CD4-positive, alpha-beta T cell treated with Interleukin-10 for 1 hour (primary cell): ENCODE data around the gene INPP4B.
"Not testable (repeated sequence)": the region's sequence is repeated elsewhere in the genome, so short reads cannot be mapped to it uniquely, and the experiment has no call there.

ENCODE experiments used
- DNase-seq: peaks from one replicate; pipeline ENCODE4 v3.0.0-alpha.2; 2020

INPP4B gene

DNA sequence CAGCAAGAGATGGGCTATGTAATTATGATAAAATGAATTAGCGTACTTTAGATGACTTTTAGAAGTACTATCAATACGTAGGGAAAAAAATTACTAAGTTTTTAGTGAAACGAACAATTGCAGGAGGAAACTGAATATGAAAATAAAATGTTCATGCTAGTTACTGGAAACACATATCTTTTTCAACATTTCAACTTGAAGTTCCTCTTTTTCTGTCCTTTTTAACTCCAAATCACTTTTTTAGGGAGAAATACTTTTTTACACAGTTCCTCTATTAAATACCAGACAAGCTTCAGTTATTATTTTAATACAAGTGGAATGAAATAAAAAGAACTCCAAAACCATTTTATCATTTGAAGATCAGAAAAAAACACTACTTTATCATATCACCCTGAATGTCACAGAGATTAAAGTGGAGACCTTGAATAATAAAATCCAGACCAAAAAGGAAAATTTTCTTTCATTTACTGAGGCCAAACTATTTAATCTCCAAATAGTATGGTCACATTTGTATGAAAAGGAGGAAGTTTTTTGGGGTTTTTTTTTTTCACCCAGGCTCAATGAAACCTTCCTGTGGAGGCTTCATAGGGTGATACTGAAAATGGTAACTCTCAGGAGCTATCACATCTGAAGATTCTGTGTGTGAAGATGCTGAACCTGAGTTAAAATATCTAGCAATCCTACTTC, 306.2 kb downstream of the INPP4B start:
- DNase-seq: no peak

DNA sequence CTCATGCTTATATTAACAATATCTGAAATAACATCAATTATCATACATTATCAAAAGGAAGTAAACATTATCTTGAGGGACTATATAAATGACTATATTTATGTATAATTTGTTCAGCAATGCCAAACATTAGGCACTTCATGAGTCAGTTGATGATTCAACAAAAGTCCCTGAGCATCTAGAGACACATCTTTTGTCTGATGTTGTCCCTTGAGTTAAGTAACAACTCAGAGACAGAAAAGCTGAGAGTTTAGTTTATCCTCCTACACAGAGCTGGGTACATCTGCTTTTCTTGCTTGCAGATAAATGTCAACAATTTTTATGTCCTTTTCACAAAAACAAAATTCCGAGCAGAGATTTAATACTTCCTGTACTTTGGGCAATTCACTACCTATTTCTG, 311.1 kb downstream of the INPP4B start:
- DNase-seq: no peak

DNA sequence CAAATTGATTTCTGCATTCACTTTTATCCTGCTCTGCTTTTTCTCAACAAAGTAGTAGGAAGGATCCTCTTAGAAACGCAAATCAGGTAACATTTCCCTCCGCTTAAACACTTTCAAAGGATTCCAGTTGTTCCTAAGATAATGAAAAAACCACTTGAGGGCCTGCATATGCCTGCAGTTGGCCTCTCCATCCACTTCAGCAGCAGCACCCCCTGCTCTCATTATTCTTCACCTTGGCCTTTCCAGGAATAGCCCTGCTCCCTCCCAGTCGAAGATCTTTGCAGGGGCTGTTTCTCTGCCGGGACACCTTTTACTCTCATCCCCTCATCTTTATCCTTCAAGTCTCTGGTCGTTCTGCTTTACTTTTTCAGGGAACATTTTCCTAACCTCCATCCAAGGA, 314.0 kb downstream of the INPP4B start:
- no peak for DNase-seq

DNA sequence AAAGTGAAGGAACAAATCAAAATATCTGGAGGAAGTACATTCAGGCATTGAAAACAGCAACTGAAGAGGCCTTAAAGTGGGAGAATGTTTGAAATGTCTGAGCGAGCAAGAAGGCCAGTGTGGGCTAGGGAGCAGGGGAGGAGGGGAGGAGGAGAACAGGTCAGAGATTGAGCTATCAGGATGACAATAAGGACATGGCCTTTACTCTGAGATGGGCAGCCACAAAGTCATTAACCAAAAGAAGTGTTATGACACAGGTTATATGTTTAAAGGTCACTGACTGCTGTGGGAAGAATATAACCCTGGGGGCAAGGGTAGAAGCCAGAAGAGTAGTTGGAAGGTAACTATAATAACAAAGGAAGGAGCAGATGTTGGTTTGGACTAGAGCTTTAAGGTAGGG, 315.4 kb downstream of the INPP4B start:
- DNase-seq: no peak

DNA sequence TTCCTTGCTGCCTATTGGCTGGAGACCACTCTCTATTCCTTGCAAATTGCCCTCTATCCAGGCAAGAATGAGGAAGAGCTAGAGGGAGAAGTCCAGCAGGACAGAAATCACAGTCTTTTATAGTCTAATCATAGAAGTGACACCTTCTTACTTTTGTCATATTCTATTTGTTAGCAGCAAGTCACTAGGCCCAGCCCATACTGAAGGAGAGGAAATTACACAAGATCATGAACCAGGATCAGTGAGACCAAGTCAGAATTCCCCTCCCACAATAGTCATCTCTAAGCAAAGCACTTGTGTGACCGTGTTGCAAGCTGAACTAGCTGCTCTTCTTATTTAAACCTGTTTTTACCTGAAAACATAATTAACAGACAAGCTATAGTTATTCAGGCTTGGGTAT, 317.7 kb downstream of the INPP4B start:
- no peak for DNase-seq

DNA sequence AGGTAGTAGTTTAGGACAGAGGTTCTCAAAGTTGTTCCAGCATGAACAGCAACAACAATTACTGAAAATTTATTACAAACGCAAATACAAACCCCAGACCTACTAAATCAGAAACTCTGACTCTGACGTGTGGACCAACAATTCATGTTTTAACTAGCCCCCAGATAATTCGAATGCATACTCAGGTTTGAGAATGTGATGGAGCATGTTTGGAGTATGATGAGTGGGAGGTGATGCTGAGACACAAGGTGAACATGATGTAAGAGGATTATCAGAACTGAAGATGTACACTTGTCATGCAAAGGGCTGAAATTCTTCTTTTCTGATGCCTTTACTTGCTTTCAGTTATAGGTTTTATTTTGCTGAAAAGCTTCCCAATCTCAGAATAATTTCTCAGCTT, 323.0 kb downstream of the INPP4B start:
- no peak for DNase-seq

DNA sequence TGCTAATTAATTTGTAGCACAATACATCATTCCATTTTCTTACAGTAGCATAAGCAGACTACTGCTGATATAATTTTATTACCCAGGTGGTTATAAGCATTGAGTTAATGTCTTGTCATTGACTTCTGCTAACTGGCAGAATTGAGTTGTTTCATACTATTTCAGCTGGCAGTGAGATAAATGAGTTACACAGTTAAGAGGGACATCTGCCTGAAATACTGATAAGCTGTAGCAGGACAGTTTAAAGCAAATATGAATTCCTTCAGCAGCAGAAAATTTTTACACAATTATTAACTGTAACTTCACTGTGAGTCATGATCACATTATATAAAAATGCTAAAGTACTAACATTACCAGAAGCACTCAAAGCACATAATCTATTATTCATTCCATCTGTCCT, 326.8 kb downstream of the INPP4B start:
- DNase-seq: no peak

DNA sequence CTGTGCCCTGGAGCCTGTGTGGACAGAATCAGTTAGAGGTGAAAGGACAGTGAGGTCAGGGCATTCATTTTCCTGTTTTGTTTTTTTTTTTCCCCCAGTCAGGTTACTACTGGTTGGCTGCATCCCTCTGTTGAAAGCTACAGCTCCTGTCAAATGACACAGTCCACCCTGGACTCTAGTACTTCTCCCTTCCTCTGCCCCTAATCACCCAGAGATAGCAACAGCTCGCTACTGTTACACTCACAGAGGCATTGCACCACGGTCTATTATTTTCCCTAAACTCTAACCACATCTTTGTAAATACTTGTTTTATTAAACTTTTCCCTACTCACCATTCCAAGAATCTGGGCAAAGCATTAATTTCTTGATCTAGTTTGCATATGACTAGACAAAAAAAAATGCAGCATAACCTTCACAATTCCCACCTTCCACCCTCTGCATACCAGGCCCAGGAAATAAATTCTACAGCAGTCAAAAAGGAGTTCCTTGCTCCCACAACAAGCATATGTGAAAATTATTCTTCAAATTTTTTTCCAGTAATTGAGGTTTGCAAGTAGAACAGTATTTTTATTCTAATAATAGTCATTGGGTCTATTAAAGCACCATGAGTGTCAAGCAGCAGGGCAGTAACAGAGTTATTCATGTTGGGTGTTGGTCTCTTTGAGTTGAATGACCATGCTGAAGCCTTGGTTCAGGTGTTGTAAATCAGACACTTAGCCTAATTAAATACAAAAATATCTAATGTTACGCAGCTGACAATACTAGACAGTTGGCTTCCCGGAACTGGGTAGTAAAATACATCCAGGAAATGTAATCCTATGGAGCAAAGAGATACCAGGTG, 329.2 kb downstream of the INPP4B start:
- DNase-seq: no peak

DNA sequence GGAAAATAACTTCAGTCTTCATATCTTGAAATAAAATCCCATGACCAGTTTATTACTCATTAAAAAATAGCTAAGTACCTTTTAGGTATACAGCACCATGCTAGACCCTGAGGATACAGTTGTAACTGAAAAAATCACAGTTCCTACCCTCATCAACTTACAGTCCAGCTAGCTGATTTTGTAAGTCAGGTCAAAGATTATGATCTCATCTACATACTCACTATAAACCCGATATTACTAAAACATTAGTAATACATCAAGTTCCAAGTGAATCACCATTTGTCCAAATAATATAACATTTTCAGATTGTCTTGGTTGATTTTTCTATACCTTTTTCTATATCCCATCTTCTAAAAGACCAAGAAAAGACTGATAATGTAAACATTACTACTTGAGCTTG, 333.9 kb downstream of the INPP4B start:
- no peak for DNase-seq

DNA sequence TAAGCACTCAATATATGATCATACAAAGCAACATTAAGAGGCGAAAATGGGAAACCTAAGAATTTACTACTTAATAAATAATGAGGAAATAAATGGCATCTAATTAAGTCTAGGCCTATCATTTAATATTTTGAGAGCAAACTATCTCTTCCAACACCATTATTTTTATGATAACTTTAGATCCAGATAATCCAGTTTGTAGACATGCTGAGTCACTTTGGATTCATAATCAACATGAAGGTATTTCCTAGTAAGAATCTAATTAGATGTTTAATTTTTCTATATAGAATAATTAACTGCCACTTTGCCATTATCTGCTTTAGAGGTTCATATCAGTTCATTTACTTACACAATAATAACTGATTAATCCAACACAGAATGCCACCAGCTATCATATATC, 336.2 kb downstream of the INPP4B start:
- no peak for DNase-seq

DNA sequence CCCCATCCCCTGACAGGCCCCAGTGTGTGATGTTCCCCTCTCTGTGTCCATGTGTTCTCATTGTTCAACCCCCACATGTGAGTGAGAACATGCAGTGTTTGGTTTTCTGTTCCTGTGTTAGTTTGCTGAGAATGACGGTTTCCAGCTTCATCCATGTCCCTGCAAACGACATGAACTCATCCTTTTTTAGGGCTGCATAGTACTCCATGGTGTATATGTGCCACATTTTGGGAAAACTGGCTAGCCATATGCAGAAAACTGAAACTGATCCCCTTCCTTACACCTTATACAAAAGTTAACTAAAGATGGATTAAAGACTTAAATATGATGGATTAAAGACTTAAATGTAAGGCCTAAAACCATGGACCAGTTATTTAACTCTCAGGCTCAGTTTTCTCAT, 336.7 kb downstream of the INPP4B start:
- DNase-seq: not testable (repeated sequence)

DNA sequence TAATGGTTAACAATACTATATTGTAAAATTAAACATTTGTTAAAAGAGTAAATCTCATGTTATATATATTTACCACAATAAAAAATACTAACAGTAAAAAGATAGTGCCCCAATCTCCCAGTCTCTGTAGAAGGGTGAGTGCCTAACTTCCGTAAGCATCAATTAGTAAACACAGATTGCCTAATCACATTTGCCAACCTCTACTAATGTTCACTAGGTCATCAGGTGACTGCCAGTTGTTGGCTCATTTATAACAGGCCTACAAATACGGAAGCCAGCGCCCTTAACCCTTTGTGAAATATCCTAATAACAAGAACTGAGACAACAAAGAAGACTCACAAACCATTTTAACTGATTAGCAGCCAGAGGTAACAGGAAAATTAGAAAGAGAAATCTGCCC, 345.1 kb downstream of the INPP4B start:
- DNase-seq: no peak

DNA sequence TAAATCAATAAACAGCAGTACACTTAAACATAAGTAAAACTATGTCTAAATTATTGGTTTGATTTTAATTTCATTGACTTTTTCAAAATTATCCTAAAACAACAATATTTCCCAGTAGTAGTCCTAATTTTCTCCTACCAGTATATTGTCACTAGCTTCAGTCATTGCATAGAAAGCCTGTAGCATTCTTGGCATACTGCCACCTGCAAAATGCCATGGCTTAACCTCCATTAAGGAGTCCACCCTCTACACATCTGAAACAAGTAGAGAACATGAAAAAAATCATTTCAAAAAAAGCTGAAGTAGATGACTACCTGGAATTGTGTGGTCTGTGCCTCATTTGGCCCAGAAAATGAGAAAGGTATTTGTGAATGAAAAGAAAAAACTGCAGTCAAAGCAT, 348.5 kb downstream of the INPP4B start:
- no peak for DNase-seq

DNA sequence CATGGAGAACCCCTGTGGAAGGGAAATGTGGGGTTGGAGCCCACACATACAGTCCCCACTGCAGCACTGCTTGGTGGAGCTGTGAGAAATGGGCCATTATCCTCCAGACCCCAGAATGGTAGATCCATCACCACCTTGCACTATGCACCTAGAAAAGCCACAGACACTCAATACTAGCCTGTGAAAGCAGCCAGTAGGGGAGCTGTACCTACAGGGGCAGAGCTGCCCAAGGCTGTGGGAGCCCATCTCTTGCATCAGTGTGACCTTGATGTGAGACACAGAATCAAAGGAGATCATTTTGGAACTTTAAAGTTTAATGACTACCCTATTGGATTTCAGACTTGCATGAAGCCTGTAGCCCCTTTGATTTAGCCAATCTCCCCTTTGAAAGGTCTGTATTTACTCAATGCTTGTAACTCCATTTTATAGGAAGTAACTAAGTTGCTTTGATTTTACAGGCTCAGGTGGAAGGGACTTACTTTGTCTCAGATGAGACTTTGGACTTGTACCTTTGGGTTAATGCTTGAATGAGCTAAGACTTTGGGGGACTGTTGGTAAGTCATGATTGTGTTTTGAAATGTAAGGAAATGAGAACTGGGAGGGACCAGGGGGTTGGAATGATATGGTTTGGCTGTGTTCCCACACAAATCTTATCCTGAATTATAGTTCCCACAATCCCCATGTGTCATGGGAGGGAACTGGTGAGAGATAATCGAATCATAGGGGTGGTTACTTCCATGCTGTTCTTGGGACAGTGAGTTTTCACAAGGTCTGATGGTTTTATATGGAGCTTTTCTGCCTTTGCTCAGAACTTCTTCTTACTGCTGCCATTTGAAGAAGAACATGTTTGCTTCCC, 352.6 kb downstream of the INPP4B start:
- no peak for DNase-seq

DNA sequence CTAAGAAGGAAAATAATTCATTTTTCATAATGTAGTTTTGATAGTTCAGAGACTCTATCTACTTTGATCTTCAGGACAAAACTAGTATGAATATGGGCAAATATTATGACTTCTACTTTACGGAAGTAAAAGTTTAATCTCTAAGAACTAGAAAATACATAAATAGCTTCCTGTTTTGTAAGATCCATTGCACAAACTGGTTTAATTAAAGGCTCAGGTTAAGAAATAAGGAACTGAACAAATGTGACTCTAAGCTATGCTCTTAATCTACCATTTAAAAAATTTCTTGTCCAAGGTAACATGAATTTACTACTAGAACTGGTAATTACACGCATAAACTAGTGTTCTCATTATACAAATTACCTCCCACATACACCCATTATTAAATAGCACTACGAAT, 360.6 kb downstream of the INPP4B start:
- DNase-seq: no peak

DNA sequence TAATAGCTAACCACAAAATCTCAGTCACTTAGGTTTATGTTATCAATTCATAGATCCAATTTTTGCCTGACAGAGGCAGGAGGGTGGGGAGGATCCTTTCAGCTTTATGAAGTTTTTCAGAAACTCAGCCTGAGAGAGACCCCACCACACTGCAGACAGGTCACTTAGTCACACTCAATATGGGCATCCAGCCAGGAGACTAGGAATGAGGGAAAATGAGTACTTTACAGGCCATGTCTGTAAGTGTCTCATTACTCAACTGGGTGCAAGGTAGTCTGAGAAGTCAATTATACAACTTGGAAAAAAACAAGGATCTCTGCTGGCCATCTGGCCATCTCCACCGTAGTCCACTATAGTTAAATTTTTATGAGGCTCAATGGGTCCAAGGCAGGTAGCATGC, 365.9 kb downstream of the INPP4B start:
- no peak for DNase-seq

DNA sequence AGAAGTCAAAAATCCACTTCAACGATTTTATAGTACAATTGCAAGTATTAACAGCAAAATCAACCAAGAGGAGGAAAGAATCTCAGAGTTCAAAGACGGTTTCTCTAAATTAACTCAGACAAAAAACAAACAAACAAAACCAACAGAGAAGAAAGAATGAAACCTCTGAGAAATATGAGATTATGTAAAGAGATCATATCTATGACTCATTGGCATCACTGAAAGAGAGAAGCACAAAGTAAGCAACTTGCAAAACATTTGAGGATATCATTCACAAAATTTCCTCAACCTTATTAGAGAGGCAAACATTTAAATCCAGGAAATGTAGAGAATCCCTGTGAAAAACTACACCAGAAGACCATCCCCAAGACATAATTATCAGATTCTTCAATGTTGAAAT, 370.4 kb downstream of the INPP4B start:
- no peak for DNase-seq

DNA sequence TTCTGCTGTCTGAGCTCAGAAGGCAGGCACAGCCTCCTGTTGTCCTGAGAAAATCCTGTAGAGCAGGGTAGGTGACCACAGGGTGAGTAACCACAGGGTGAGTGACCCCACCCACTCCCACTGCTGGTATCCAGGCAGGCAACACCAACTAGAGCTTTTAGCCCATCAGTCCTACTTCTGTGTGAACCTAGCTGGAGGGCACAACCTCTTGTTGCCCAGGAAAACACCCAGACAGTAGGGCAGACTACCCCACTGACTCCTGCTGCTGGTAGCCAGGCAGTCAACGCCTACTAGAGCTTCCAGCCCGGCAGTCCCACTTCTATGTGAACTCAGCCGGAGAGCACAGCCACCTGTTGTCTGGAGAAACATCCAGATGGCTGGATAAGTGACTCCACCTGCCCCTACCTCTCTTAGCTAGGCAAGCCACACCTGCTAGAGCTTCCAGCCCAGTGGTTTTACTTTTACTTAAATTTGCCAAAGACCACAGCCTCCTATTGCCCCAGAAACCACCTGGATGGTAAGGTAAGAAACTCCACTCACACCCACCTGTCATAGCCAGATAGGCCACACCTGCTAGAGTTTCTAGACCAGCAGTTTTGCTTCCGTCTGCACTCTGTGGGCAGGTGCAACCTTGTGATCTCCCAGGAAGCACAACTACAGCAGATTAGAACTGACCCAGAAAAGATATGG, 371.6 kb downstream of the INPP4B start:
- peak; percentile 34 for DNase-seq

DNA sequence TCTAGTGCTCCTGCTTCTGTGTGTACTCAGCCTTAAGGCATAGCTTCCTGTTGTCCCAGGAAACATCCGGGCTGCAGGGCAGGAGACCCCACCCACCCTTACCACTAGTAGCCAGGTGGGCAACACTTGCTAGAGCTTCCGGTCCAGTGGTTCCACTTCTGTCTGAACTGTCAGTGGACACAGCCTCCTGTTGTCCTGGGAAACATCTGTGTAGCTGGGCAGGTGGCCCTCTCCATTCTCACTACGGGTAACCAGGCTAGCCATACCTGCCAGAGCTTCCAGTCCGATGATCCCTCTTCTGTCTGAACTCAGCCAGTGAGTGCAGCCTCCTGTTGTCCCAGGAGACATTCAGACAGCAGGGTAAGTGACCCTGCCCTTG, 372.2 kb downstream of the INPP4B start:
- no peak for DNase-seq

DNA sequence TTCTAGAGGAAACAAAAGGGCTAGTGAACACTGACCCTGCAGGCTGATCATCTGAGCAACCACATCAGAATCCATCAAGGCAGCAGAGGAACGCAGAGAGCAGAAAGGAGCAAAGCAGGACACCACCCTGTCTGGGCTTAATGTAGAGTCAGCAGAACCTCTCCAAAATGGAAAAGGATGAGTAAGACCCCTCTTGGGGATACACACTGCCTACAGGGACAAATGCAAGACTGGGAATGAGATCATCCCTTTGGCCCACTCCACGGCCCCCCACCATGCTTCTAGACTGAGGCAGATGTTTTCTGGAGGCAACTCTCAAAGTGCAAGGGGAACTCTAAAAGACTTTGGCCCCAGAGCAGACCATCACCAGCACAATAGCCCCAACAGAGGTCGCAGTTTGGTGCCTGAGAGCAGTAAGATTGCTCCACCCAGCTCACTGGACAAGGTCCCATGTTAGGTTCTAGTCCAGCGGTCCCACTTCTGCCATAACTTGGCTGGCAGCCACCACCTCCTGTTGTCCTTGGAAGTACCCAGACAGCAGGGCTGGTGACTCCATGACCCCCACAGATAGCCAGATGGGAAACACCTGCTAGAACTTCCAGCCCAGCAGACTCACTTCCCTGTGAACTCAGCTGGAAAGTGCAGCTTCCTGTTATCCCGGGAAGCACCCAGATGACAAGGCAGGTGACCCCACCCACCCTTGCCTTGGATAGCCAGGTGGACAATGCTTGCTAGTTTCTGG, 372.7 kb downstream of the INPP4B start:
- no peak for DNase-seq

DNA sequence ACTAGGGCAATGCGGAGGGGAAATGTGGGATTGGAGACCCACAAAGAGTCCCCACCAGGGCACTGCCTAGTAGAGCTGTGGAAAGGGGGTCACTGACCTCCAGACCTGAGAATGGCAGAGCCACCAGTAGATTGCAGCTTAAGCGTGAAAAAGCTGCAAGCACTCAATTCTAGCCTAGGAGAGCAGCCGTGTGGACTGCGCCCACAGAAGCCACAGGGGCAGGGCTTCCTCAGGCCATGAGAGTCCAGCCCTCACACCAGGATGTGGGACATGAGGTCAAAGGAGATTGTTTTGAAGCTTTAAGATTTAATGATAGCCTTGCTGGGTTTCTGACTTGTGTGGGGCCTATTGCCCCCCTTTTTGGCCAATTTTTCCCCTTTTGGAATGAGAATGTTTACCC, 379.0 kb downstream of the INPP4B start:
- DNase-seq: no peak

DNA sequence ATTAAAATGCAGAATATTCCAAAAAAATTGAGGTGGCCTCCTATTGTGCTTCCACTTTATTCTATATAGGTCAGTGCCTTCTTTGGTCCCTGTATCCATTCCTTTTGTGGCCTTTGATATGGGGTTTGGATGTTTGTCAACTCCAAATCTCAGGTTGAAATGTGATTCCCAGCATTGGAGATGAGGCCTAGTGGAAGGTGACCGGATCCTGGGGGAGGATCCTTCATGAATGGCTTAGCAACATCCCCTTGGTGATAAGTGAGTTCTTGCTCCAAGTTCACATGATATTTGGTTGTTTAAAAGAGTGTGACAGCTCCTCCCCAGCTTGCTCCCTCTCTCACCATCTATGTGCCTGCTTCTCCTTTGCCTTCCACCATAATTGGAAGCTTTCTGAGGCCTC, 380.6 kb downstream of the INPP4B start:
- no peak for DNase-seq
